Uterus (tissue), 2 donors: Measurements from ENCODE around the gene DXO.

Experiments
- POLR2A ChIP-seq, 2 donors: fragments of 450-650 bp; IDR thresholded peaks; one replicate each; pipeline ENCODE4 v1.6.1; 2016; ENCODE audit warnings: antibody characterized with exemption in 2 of 2, mild to moderate bottlenecking in 1 of 2, moderate library complexity in 1 of 2
- TF ChIP-seq, protein P1 (sequence below), 4 experiments: fragments of 200-600 bp in 2 of 4; fragments of 450-650 bp in 2 of 4; sonication (generic) in 2 of 4; IDR thresholded peaks; one replicate each; pipeline ENCODE4 v1.5.1; 2016 to 2019; ENCODE audit warnings: antibody characterized with exemption in 4 of 4, mild to moderate bottlenecking in 2 of 4, moderate library complexity in 1 of 4

- TF ChIP-seq, protein P1, sequence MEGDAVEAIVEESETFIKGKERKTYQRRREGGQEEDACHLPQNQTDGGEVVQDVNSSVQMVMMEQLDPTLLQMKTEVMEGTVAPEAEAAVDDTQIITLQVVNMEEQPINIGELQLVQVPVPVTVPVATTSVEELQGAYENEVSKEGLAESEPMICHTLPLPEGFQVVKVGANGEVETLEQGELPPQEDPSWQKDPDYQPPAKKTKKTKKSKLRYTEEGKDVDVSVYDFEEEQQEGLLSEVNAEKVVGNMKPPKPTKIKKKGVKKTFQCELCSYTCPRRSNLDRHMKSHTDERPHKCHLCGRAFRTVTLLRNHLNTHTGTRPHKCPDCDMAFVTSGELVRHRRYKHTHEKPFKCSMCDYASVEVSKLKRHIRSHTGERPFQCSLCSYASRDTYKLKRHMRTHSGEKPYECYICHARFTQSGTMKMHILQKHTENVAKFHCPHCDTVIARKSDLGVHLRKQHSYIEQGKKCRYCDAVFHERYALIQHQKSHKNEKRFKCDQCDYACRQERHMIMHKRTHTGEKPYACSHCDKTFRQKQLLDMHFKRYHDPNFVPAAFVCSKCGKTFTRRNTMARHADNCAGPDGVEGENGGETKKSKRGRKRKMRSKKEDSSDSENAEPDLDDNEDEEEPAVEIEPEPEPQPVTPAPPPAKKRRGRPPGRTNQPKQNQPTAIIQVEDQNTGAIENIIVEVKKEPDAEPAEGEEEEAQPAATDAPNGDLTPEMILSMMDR (IDR thresholded peaks at IDR 0.05) = no peak
- no peak for TF ChIP-seq POLR2A (IDR thresholded peaks at IDR 0.05)
Measured at GRCh38 chr6:31978831-31979230, 6.9 kb upstream of the DXO start.
